Transverse colon (tissue), 4 donors: ENCODE results near the gene RPLP2. TPM values are rescaled to one million over a fixed set of nuclear protein-coding genes. Genes with fewer than 3 reads are reported as not detected.
A peak's percentile ranks its signal among the peaks of the same experiment; 100 is the strongest.

Source experiments
- DNase-seq: peaks from one replicate; pipeline ENCODE4 v3.0.0-alpha.2; 2019
- H3K27ac ChIP-seq, 4 donors: fragments of 200-600 bp; sonication (generic); 2 replicates each; pipeline ENCODE4 v1.5.1; 2016 to 2018; ENCODE audit warnings: inconsistent platforms in 4 of 4
- H3K27me3 ChIP-seq: fragments of 200-600 bp; sonication (generic); 2 replicates; pipeline ENCODE4 v1.5.1; 2017; ENCODE audit warnings: inconsistent platforms
- H3K36me3 ChIP-seq, 4 donors: fragments of 200-600 bp; sonication (generic); 2 replicates each; pipeline ENCODE4 v1.5.1; 2017 to 2019; ENCODE audit warnings: inconsistent platforms in 4 of 4
- H3K4me1 ChIP-seq, 4 donors: fragments of 200-600 bp; sonication (generic); 2 replicates each; pipeline ENCODE4 v1.5.1; 2017 to 2020; ENCODE audit warnings: inconsistent platforms in 4 of 4
- H3K4me3 ChIP-seq, 4 donors: fragments of 200-600 bp; sonication (generic); 1 replicate in 1 of 4; 2 replicates in 3 of 4; pipeline versions ENCODE4 v1.5.1 to v1.6.1; 2017 to 2019; ENCODE audit warnings: inconsistent platforms in 4 of 4
- H3K9me3 ChIP-seq, 2 donors: fragments of 200-600 bp; sonication (generic); 2 replicates each; pipeline ENCODE4 v1.5.1; 2017 to 2019; ENCODE audit warnings: inconsistent platforms in 2 of 2
- EP300 ChIP-seq: sonication (generic); formaldehyde crosslinking; IDR thresholded peaks from one replicate; pipeline ENCODE4 v1.6.1; 2017; ENCODE audit warnings: antibody characterized with exemption, low read depth
- POLR2A ChIP-seq: fragments of 450-650 bp; IDR thresholded peaks from one replicate; pipeline ENCODE4 v1.6.1; 2016; ENCODE audit warnings: antibody characterized with exemption, mild to moderate bottlenecking, moderate library complexity
- POLR2AphosphoS5 ChIP-seq, 3 donors: sonication (generic); formaldehyde crosslinking; IDR thresholded peaks; one replicate each; pipeline ENCODE4 v1.6.1; 2016; ENCODE audit warnings: antibody characterized with exemption in 3 of 3
- WGBS, 2 donors: methylation state at CpG; one replicate each; pipeline ENCODE4 v1.1.5; 2018; ENCODE audit warnings: low coverage in 1 of 2; 5-methylcytosine and 5-hydroxymethylcytosine counted together
- in situ Hi-C, 4 donors: fragments of 200-750 bp; cut with MboI; loops; one replicate each; pipeline versions ENCODE4 v1.15.0 to v1.15.1; 2017; ENCODE audit warnings: low sequenced_read_pairs in 3 of 4, low pct_ligation_motif_present in 1 of 4, low pct_unique_long_range_greater_than_20kb in 1 of 4
- intact Hi-C: fragments of 100-400 bp; cut with DNase I; formaldehyde crosslinking; loops from one replicate; pipeline ENCODE4 v1.15.1; 2023; ENCODE audit warnings: low total_unique reads
- total RNA-seq, 4 donors: library from RNA; depleted of rRNA; stranded (reverse); fragments of >200 nt; gene quantifications; one replicate each; pipeline ENCODE4 v1.1.0, GENCODE V29; 2016
- TF ChIP-seq, protein P1 (sequence below), 5 experiments: fragments of 200-600 bp in 3 of 5; fragments of 450-650 bp in 2 of 5; sonication (generic) in 3 of 5; IDR thresholded peaks; 1 replicate in 2 of 5; 2 replicates in 3 of 5; pipeline ENCODE4 v1.5.1; 2016 to 2017; ENCODE audit warnings: antibody characterized with exemption in 5 of 5, inconsistent platforms in 3 of 5, mild to moderate bottlenecking in 2 of 5, moderate library complexity in 1 of 5

The RPLP2 gene
- total RNA-seq, 4 donors from 2014 or later, result 273 to 670 (median 466) TPM

DNA sequence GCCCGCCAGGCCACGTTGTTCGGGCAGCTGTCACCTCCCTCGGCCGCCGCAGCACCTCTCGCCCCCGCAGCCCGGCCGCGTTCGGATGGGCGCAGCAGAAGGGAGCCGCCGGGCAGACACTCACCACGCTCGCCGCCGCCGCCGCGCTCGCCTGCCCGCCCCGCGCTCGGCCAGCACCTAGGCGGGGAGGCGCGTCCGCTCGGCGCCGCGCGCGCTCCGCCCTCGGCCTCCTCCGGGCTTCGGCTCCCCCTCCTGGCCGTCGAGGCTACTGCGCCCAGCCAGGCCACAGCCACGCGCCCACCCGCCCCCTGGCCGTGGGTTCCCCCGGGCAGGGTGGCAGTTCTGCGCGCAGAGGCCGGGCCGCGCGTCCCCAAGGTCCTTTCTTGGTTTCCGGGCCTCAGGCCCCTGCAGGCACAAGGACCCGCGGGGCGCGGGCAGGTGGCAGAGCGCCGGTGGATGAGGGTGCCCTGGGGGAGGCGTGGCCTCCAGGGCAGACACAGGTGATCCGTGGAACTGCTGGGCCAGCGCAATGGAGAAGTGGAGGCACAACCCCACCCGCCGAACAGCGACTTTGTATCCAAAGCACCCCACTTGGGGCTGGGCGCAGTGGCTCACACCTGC is 11.6 kb upstream of the RPLP2 start, which contains the start of gene SLC25A22:
Gene SLC25A22 (minus strand): TSS at position 189 of the 621 bp plus-strand sequence. CDS start 3,275 bp downstream, outside the sequence.
- Histone ChIP-seq H3K36me3 (no peaks in the 10 kb centered on the region), H3K9me3 (no peaks in the 10 kb centered on the region), H3K4me1 (peaks cover 16 to 35% (median 30%) of the 10 kb centered on the region in 4 donors), H3K27me3 (no peaks in the 10 kb centered on the region), H3K27ac (peak within 1 kb of the TSS; percentile 81 to 94 (median 88)), H3K4me3 (peak within 1 kb of the TSS; percentile 59 to 75 (median 72))
- in situ Hi-C loops (no loop called here), intact Hi-C loops (no loop called here)
- DNase-seq, result peak; percentile 83
- 12% methylated on average over 11 of the region's 69 CpGs; no CpG with 5 or more reads in 1 of the 2 donors for WGBS, 2 donors
- no peak for TF ChIP-seq EP300
- TF ChIP-seq, protein P1, sequence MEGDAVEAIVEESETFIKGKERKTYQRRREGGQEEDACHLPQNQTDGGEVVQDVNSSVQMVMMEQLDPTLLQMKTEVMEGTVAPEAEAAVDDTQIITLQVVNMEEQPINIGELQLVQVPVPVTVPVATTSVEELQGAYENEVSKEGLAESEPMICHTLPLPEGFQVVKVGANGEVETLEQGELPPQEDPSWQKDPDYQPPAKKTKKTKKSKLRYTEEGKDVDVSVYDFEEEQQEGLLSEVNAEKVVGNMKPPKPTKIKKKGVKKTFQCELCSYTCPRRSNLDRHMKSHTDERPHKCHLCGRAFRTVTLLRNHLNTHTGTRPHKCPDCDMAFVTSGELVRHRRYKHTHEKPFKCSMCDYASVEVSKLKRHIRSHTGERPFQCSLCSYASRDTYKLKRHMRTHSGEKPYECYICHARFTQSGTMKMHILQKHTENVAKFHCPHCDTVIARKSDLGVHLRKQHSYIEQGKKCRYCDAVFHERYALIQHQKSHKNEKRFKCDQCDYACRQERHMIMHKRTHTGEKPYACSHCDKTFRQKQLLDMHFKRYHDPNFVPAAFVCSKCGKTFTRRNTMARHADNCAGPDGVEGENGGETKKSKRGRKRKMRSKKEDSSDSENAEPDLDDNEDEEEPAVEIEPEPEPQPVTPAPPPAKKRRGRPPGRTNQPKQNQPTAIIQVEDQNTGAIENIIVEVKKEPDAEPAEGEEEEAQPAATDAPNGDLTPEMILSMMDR (IDR thresholded peaks at IDR 0.05), result peak; percentile 72 to 94 (median 87)

DNA sequence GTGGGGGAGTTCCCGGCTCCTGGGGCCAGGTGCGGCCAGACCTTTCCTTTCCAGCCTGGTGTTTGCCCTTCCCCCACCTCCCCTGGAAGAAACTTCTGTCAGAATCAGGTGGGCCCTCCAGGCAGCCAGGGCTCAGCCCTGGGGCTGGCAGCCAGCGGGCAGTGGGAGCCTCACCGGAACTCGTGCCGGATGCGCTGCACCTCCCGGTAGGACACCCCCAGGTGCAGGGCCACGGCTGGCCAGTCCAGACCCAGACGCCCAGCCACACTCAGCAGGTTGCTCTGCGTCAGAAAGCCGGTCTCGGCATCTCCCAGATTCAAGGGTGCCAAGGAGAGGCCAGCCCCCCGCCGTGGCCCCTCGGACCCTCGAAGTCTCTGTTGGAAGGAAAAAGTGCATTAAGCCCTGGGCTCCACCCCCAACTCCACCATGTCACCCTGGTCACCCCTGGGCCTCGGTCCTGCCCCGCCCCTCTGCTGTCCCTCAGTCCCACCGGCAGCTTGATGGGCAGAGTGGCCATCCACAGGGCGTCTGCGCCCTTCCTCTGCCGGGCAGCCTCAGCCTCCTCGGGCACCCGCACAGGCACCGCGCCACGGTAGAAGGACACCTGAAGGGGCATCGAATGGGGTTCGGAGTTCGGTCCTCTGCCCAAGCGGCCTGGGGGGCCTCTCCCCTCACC is 10.0 kb upstream of the RPLP2 start:
- peaks cover 29 to 47% (median 39%) of the 10 kb centered on the region in 4 donors for H3K4me1 ChIP-seq
- DNase-seq, result no peak
- in situ Hi-C loops (no loop called here), intact Hi-C loops (no loop called here)
- H3K9me3 ChIP-seq, result no peaks in the 10 kb centered on the region
- no peak overlapping the region for H3K4me3 ChIP-seq
- WGBS, 2 donors, result 94% methylated on average over 28 of the region's 32 CpGs; no CpG with 5 or more reads in 1 of the 2 donors
- no peaks in the 10 kb centered on the region for H3K27me3 ChIP-seq
- H3K27ac ChIP-seq, result no peak overlapping the region
- TF ChIP-seq, protein P1 (IDR thresholded peaks at IDR 0.05), result no peak
- TF ChIP-seq EP300 (no peak), POLR2A (no peak), POLR2AphosphoS5 (IDR thresholded peaks at IDR 0.05) (no peak)
- H3K36me3 ChIP-seq, result no peaks in the 10 kb centered on the region

DNA sequence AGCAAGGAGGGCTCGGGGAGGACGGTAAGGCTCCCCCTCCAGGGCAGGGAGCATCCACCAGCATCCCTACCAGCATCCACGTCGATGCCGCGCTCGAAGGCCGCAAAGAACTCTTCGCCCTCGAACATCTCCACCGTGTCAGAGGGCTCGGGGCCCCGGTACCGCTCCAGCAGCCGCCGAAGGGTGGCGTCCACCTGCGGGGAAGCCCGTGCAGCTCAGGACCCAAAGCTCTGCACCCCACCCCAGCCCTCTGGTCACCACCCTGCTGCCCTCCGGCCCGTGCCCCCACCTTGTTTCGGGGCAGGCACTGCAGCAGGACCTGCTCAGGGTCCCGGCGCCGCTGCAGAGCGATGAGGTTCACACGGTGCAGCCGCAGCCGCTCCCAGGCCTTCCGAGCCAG is 9.3 kb upstream of the RPLP2 start:
- intact Hi-C loops, result no loop called here
- no peaks in the 10 kb centered on the region for H3K36me3 ChIP-seq
- H3K4me3 ChIP-seq, result no peak overlapping the region
- TF ChIP-seq EP300 (no peak), POLR2AphosphoS5 (IDR thresholded peaks at IDR 0.05) (no peak), POLR2A (no peak)
- TF ChIP-seq, protein P1 (IDR thresholded peaks at IDR 0.05), result no peak
- DNase-seq, result no peak
- H3K9me3 ChIP-seq, result no peaks in the 10 kb centered on the region
- no peaks in the 10 kb centered on the region for H3K27me3 ChIP-seq
- in situ Hi-C loops, result no loop called here
- WGBS, 2 donors, result 93% methylated on average over 26 of the region's 30 CpGs; no CpG with 5 or more reads in 1 of the 2 donors
- no peak overlapping the region for H3K27ac ChIP-seq
- peaks cover 26 to 44% (median 34%) of the 10 kb centered on the region in 4 donors for H3K4me1 ChIP-seq

DNA sequence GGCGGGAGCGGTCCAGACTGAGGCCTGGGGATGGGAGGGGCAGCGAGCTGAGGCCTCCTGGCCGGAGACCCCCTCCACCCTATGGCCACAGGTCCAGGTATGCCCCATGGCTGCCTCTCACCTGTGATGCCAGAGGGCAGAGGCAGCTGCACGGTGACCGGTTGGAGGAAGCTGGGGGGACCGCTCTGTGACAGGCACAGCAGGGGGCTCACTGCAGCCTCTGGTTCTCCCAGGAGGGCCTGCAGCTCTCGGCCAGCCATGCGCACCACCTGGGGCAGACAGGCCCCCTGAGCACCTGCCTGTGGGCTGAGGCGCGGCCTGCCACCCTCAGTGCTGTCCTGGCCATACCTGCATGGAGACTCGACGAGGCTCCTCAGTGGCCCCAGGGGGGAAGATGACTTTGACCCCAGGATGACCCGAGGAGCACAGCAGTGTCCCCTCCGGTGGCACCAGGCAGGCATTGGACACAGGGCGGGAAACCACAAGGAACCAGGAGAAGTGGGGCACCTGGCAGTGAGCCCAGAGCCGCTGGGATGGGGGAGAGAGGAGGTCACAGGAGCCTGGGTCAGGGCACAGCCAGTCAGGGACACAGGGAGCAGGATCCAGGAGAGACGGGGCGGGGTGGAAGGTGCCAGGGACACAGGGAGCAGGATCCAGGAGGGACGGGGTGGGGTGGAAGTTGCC is 8.5 kb upstream of the RPLP2 start:
- no peak for DNase-seq
- Histone ChIP-seq H3K4me3 (no peak overlapping the region), H3K36me3 (no peaks in the 10 kb centered on the region), H3K27me3 (no peaks in the 10 kb centered on the region), H3K27ac (no peak overlapping the region), H3K4me1 (peaks cover 21 to 38% (median 30%) of the 10 kb centered on the region in 4 donors), H3K9me3 (no peaks in the 10 kb centered on the region)
- in situ Hi-C loops, result no loop called here
- 88% methylated on average over 18 of the region's 20 CpGs; no CpG with 5 or more reads in 1 of the 2 donors for WGBS, 2 donors
- intact Hi-C loops, result no loop called here
- TF ChIP-seq POLR2A (no peak), EP300 (no peak), POLR2AphosphoS5 (IDR thresholded peaks at IDR 0.05) (no peak)
